IPS DF 19.7 (cell line): ENCODE data around the gene TNFRSF6B.

Experiments
- DNase-seq: peaks from one replicate; pipeline ENCODE4 v3.0.0-alpha.2; 2013; ENCODE audit warnings: low read depth, low spot score

The TNFRSF6B gene

DNA sequence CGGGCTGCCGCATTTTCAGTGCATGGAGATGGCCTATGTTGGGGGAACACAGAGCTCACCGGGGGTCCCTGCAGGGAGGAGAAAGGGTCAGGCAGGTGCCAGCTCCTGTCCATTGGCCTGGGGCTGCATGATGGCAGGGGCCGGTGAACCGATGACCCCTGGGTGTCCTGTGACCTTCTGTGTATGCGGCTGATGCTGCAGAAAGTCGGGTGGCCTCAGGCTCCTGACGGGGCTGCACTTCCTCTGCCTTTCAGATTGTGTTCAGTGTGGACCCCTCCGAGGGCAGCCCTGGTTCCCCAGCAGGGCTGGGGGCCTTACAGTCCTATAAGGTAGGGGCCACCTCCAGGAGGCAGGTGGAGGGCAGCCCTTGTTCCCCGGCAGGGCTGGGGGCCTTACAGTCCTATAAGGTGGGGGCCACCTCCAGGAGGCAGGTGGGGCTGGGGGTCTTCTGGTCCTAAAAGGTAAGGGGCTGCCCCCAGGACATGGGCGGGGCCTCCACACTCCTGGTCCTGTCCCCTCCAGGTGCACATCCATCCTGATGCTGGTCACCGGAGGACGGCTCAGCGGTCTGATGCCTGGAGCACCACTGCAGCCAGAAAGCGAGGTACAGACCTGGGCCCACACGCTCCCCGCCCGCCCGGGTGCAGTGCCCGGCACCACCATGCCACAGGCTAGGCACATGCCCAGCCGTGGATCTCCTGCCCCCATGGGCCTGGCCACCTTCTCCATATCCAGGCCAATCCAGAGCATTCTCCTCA is 11.0 kb upstream of the TNFRSF6B start:
- no peak for DNase-seq

DNA sequence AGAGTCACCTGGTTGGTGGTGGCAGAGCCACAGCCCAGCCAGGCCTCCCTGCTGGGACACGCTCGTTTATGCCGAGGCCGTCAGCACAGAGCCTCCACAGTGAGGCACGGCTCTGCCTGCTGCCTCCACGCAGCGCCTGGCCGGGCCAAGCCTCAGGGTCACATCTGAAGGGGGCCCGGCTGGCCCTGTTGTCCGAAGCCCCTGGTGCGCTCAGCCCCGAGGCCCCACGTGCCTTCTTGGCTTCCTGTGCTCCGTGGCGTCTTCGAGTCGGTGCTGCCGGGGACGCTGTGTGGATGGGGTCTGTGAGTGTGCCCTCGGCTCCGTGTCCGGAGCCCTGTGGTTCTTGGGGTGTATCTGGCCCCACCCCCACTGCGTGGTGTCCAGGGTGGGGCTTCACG is 10.4 kb upstream of the TNFRSF6B start:
- no peak for DNase-seq

DNA sequence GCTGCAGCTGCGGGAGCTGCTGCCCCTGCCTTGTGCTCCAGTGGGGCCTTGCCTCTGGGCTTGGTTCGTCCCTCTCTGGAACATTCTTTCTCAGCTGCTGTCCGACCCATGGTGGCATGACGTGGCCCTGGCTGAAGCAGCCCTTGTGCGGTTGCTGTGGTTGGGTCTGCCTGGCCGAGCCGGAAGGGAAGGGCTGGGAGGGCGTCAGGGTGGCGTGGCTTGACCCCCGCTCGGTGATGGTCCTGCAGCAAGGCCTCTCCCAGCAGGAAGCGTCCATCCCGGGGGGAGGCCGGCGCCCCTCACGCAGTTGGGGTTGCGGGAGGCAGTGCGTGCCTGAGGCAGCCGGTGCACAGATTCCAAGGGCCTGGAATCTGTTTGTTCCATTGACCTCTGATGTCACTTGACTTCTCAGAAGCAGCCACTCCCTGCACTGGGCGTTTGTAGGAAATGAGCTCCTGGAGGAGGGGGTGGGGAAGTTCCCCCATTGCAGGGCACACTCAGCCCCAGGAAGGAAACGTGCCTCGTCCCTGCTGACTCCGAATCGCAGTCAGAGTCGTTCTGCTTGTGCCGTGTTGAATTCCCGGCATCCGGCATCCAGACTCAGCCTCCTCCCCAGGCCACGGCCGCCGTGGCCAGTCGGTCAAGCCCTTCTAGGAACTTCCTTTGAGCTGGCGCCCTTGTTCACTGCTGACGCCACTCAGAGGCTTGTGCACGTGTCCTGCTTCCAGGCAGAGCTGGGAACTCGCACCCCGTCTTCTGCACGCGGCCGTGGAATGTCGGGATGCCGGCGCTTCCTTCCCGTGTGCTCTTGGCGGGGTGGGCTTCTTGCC is 9.7 kb upstream of the TNFRSF6B start:
- DNase-seq: no peak

- no peak for DNase-seq
These were observed 8.9 kb upstream of the TNFRSF6B start for GRCh38 chr20:63687419-63688178.

GRCh38 chr20:63688228-63689045 is 8.0 kb upstream of the TNFRSF6B start:
- no peak for DNase-seq

DNA sequence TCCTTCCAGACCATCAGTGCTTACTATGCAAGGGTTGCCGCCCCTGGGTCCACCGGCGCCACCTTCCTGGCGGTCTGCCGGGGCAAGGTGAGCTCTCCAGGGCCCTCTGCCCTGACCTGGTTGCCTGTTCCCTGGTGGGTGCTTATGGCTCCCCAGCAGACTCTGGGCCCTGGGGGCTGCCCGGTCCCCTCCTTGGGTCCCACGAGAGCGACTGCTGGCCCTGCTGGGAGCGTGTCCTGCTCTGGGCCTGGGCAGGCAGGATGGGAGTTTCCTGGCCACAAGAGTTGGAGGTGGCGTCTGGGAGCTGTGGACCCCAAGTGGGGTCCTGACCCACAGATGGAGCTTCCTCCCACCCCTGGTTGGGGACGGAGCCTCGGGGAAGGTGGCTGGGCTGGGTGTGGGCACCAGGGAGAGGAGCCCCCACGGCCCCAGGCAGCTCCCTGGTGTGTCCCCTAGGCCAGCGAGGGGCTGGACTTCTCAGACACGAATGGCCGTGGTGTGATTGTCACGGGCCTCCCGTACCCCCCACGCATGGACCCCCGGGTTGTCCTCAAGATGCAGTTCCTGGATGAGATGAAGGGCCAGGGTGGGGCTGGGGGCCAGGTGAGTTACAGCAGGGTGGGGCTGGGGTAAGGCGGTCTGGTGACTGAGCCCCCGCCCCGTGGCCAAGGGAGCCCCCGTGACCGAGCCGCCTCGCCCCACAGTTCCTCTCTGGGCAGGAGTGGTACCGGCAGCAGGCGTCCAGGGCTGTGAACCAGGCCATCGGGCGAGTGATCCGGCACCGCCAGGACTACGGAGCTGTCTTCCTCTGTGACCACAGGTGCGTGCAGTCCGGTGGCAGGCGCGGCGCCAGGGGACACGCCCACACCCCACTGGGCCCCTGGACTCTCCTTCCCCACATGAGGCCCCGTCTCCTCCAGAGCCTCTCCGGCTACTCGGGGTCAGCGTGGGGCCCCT is 7.1 kb upstream of the TNFRSF6B start:
- no peak for DNase-seq

- DNase-seq: no peak
These were observed 6.2 kb upstream of the TNFRSF6B start for GRCh38 chr20:63690003-63690897.

DNA sequence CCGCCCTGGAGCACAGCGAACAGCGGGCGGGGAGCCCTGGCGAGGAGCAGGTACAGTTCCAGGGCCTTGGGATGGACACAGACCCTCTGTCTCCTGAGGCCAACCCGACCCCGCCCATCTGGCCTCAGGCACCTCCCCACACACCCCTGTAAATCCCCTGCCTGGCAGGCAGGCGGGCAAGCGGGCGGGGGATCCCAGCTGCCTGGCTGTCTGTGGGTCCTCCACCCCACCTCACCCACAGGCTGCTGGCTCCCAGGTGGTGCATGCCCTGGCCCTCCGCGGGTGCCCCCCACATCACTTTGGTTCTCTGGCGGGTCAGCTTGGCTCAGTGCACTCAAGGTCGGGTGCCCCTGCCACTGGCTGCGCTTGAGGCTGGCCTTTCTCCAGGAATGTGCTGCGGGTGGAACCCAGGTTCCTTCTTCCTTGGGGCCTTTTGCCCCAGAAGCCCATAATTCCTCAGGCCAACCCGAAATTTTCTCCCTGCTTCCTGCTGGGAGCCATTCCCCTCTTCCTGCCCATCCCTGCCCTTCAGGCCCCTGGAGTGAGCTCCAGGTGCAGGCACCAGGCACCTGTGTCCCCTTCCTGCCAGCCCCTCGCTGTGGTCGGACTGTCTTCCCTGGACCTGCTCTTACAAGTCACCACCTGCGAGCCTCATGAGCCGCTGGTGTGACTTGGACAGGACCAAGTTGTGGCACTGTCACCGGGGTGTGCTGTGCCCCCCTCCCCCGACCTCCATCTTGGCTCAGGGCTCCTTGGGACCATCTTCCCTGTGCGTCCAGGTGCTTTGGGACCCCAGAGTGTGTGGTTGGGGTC is 5.3 kb upstream of the TNFRSF6B start:
- DNase-seq: no peak

GRCh38 chr20:63691711-63692435 is 4.6 kb upstream of the TNFRSF6B start:
- no peak for DNase-seq

DNA sequence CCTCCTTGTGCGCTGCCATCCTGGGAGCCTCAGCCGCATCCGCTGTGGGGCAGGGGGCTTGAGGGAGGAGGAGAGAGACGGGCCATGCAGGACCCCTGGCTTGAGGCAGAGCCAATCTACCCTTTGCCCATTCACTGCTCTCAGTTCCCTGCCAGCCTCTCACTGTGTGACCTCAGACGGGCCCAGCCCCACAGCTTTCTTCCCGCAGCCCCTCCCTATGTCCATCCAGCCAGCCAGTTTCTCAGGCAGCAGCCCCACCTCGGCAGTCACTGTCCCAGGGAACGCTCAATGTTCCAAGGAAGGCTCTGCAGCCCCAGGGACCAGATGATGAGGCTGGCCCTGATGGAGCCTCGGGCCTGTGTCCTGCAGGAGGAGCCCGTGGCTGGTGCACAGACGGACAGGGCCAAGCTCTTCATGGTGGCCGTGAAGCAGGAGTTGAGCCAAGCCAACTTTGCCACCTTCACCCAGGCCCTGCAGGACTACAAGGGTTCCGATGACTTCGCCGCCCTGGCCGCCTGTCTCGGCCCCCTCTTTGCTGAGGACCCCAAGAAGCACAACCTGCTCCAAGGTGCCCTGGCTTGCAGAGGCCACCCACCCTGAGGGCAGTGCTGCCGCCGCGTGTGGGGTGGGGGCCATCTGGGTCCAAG is 3.9 kb upstream of the TNFRSF6B start:
- no peak for DNase-seq

- no peak for DNase-seq
These were observed 3.2 kb upstream of the TNFRSF6B start for GRCh38 chr20:63693083-63693732.

DNA sequence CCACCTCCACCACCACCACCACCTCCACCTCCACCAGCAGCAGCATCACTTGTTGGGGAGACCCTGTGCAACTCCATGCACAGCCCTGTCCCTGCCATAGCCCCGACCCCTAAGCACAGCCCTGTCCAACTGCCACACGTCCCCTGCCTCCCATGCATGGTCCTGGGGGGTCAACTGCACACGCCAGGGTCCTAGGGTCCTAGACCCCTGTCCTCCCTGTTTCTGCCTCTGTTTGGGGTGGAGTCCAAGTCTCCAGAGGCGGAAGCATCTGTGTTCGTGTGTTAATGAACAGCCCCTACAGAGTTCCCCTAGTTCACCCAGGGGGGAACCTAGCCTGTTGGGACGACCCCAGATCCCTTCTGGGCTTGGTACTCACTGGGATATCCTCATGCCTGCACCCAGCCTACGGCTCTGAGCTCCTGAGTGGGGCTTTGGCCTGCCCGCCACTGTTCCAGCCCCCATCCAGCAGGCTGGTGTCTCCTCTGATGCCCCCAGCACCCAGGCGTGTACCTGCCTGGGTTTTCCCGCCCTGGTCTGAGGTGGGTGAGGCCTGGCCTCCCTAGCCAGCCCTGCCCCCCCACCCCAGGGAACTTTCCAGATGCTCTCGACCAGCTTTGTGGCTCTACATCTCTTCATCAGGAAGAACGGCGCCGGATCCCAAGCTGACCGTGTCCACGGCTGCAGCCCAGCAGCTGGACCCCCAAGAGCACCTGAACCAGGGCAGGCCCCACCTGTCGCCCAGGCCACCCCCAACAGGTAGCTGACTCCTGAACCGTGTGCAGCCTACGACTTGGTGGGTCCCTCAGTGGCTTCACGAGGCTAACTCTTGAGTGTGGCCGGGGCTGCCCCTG is 2.5 kb upstream of the TNFRSF6B start:
- DNase-seq: no peak

- no peak for DNase-seq
These were observed 1.6 kb upstream of the TNFRSF6B start for GRCh38 chr20:63694584-63695423.

- DNase-seq: no peak
These were observed 787 bp upstream of the TNFRSF6B start for GRCh38 chr20:63695424-63696305.
